ENCODE measurements around the gene CPTP. TPM values are rescaled to one million over a fixed set of nuclear protein-coding genes. Genes with fewer than 3 reads are reported as not detected.

Gene CPTP
- total RNA-seq, 2 donors from 2014 or later, result 45.4 to 60.2 TPM

DNA sequence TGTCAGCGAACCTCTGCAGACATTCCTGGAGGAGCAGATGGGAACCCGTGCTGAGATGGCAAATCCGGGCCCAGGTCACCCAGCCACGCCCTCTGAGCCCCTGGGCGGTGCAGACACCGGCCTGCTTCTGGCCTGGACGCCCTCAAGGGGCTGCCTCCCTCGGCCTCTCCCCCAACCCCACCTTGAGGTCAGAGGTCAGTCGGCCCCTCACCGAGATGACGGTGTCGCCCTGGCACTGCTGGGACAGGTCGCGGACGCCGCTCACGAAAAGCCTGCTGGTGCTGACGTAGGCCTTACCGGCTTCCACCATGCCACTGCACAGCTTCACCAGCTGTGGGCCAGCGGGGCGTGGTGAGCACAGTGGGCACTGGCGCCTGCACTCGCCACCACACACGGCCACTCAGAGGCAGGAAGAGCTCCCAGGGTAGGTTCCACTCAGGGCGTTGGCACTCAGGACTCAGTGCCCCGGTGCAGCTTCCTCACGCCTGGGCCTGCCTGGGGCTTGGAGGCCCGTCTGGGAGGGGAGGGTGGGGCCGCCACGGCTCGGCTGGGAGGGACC, 21.6 kb upstream of the CPTP start:
- no peak for DNase-seq
- TF ChIP-seq, protein P1, sequence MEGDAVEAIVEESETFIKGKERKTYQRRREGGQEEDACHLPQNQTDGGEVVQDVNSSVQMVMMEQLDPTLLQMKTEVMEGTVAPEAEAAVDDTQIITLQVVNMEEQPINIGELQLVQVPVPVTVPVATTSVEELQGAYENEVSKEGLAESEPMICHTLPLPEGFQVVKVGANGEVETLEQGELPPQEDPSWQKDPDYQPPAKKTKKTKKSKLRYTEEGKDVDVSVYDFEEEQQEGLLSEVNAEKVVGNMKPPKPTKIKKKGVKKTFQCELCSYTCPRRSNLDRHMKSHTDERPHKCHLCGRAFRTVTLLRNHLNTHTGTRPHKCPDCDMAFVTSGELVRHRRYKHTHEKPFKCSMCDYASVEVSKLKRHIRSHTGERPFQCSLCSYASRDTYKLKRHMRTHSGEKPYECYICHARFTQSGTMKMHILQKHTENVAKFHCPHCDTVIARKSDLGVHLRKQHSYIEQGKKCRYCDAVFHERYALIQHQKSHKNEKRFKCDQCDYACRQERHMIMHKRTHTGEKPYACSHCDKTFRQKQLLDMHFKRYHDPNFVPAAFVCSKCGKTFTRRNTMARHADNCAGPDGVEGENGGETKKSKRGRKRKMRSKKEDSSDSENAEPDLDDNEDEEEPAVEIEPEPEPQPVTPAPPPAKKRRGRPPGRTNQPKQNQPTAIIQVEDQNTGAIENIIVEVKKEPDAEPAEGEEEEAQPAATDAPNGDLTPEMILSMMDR (IDR thresholded peaks at IDR 0.05), result no peak
- H3K27me3 ChIP-seq, result no peaks in the 10 kb centered on the region
- peaks cover 26% of the 10 kb centered on the region for H3K4me1 ChIP-seq
- H3K36me3 ChIP-seq, result no peaks in the 10 kb centered on the region
- no peaks in the 10 kb centered on the region for H3K9me3 ChIP-seq
- intact Hi-C loops (cut with DNase I), result no loop called here
- H3K4me3 ChIP-seq, result no peak overlapping the region
- no peak overlapping the region for H3K9ac ChIP-seq (ENCODE audit: low read depth in 2 of 2, low read length in 2 of 2)
- H3K27ac ChIP-seq, result no peak overlapping the region

DNA sequence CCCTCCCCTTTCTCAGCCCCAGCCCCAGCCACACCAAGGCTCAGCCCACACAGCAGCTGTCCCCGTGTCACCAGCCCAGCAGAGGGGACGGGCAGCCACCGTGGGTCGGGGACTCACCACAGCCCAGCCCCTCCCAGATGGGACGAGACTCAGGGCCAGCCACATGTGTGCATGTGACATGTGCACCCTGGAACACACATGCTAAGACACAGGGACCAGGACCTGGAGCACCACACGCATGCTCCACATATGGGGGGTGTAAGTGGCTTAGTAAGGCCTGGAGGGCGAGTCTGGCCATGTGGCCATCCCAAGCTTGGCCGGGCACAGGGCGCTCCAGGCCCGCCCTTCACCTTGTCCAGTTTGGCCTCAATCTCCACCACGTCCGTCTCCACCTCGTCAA, 20.9 kb upstream of the CPTP start:
- no peak overlapping the region for H3K27ac ChIP-seq
- peaks cover 26% of the 10 kb centered on the region for H3K4me1 ChIP-seq
- no peaks in the 10 kb centered on the region for H3K36me3 ChIP-seq
- H3K4me3 ChIP-seq, result no peak overlapping the region
- H3K9me3 ChIP-seq, result no peaks in the 10 kb centered on the region
- intact Hi-C loops (cut with DNase I), result no loop called here
- no peak overlapping the region for H3K9ac ChIP-seq (ENCODE audit: low read depth in 2 of 2, low read length in 2 of 2)
- no peak for DNase-seq
- TF ChIP-seq, protein P1 (IDR thresholded peaks at IDR 0.05), result no peak
- no peaks in the 10 kb centered on the region for H3K27me3 ChIP-seq

DNA sequence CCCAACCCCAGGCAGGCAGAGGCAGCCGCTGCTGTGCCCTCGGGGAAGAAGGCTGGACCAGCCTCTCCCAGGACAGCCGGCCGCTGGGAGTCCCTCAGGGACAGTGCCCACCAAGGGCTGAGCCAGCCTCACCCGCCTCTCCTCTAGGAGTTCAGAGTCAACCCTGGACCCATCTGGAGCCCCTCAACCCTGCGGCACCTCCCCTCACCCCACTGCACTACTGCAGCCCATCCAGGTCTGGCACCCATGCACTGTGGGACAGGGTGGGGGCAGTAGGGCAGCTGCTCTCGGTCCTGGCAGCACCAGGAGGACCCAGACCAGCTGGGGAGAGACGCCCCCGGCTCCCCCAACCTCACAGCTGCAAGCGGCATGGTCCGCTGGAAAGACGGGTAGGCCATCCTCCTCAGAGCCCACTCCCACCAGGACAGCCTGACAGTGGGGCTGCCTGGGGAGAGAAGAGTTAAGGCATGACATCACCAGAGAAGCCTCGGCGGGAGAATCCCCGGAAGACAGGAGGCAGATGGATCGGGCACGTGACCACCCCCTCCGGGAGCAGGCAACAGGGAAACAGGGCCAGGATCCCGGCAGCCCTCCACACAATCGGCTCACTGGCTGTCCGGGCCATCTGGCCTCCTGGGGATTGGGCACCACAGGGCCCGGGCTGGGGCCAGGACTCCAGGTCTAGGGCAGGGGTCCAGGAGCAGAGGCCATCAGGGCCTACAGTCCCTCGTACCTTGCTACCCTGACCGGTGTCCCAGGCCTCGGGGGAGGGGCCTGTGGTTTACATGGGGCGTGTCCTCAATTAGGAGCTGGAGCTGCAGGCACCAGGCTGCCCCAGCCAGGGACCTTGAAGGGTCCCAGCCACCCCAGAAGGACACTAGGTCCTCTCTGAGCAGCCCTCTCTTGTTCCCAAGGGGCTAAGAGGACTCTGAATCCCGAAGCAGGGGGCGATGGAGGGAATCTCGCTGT, 20.0 kb upstream of the CPTP start:
- H3K27me3 ChIP-seq, result no peaks in the 10 kb centered on the region
- no peaks in the 10 kb centered on the region for H3K36me3 ChIP-seq
- intact Hi-C loops (cut with DNase I), result no loop called here
- TF ChIP-seq, protein P1 (IDR thresholded peaks at IDR 0.05), result no peak
- peak overlapping the region; percentile 65 to 90 for H3K9ac ChIP-seq (ENCODE audit: low read depth in 2 of 2, low read length in 2 of 2)
- H3K4me1 ChIP-seq, result peaks cover 29% of the 10 kb centered on the region
- peak overlapping the region; percentile 80 for H3K4me3 ChIP-seq
- no peaks in the 10 kb centered on the region for H3K9me3 ChIP-seq
- H3K27ac ChIP-seq, result peak overlapping the region; percentile 81
- DNase-seq, result peak; percentile 85

DNA sequence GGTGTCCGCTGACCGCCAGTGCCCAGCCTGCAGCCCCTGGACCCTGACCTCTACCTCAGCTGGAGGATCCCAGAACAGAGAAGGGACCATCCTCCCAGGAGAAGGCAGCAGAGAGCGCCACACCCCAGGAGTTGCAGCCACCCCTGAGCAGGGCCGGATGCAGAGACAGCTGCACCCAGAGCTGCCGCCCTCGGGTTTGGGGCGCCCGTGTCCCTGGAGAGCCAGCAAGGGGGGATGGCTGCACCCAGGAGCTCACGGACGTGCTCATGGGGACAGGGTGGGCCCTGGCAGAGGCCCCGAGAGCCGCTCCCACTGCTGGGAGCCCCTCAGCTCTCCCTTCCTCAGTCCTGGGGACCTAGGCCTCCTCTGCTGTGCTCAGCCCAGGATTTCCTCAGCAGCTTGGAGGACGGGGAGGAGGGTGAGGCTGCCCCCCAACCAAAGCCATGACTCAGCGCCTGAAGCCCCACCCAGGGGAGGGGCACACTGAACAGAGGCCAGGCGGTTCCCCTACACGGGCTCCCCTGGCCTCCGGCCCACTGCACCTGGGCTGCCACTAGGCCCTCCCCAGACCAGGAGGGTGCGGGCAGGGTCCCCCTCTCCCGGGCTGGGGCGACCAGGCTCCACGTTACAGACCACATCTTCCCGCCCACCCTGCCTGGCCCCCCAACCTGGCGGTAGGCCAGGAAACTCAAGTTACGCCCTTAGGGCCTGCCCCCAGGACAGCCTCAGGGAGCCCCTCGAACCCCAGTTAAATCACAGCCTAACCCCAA, 19.1 kb upstream of the CPTP start:
- TF ChIP-seq, protein P1 (IDR thresholded peaks at IDR 0.05), result no peak
- peak overlapping the region; percentile 80 for H3K4me3 ChIP-seq
- H3K4me1 ChIP-seq, result peaks cover 30% of the 10 kb centered on the region
- peak overlapping the region; percentile 81 for H3K27ac ChIP-seq
- peak overlapping the region; percentile 65 to 90 for H3K9ac ChIP-seq (ENCODE audit: low read depth in 2 of 2, low read length in 2 of 2)
- H3K36me3 ChIP-seq, result no peaks in the 10 kb centered on the region
- H3K9me3 ChIP-seq, result no peaks in the 10 kb centered on the region
- intact Hi-C loops (cut with DNase I), result no loop called here
- H3K27me3 ChIP-seq, result no peaks in the 10 kb centered on the region
- peak; percentile 92 for DNase-seq

DNA sequence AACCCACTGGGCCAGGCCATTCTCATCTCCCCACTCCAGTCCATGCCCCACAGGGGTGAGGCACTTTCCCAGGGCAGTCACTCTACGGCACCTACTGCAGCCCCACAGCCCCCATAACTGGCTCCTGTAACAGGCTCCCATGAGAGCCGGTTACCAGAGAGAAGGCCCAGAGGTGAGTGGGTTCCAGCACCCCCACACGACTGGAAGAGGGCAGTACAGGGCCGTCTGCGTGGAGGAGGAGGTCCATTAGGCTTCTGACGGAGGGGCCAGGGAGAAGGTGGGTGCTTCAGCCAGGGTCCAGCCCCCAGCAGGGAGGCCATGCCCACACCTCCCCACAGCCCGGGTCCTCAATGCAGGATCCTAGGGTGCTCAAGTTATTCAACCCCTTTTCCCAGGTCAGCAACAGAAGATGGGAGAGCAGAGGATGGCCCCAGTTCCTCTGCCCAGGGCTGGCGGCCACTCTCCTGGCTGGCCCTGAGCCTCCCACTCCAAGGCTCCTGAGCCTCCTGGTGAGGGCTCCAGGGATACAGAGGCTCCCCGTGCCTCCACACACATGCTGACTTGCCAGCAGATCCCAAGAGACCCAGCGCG, 18.4 kb upstream of the CPTP start:
- Histone ChIP-seq H3K36me3 (no peaks in the 10 kb centered on the region), H3K27ac (peak overlapping the region; percentile 81), H3K4me1 (peaks cover 30% of the 10 kb centered on the region), H3K4me3 (peak overlapping the region; percentile 80), H3K27me3 (no peaks in the 10 kb centered on the region), H3K9ac (ENCODE audit: low read depth in 2 of 2, low read length in 2 of 2) (peak overlapping the region; percentile 61 to 65), H3K9me3 (no peaks in the 10 kb centered on the region)
- no peak for DNase-seq
- TF ChIP-seq, protein P1 (IDR thresholded peaks at IDR 0.05), result no peak
- intact Hi-C loops (cut with DNase I), result no loop called here

Measured in colonic mucosa (tissue), 4 donors.